DLD1 (cell line): Measurements from ENCODE around the gene PFKFB3.
"Not testable (repeated sequence)": the region's sequence is repeated elsewhere in the genome, so short reads cannot be mapped to it uniquely, and the experiment has no call there.

Experiments used
- in situ Hi-C: cut with HindIII; loops from 2 replicates; pipeline ENCODE4 v1.10.0; 2017; ENCODE audit warnings: low sequenced_read_pairs

PFKFB3 gene

DNA sequence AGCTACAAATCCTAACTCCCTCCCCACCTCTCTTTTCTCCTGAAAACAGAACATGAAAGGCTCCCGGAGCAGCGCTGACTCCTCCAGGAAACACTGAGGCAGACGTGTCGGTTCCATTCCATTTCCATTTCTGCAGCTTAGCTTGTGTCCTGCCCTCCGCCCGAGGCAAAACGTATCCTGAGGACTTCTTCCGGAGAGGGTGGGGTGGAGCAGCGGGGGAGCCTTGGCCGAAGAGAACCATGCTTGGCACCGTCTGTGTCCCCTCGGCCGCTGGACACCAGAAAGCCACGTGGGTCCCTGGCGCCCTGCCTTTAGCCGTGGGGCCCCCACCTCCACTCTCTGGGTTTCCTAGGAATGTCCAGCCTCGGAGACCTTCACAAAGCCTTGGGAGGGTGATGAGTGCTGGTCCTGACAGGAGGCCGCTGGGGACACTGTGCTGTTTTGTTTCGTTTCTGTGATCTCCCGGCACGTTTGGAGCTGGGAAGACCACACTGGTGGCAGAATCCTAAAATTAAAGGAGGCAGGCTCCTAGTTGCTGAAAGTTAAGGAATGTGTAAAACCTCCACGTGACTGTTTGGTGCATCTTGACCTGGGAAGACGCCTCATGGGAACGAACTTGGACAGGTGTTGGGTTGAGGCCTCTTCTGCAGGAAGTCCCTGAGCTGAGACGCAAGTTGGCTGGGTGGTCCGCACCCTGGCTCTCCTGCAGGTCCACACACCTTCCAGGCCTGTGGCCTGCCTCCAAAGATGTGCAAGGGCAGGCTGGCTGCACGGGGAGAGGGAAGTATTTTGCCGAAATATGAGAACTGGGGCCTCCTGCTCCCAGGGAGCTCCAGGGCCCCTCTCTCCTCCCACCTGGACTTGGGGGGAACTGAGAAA, 30.4 kb downstream of the PFKFB3 start:
- in situ Hi-C loops = no loop called here

DNA sequence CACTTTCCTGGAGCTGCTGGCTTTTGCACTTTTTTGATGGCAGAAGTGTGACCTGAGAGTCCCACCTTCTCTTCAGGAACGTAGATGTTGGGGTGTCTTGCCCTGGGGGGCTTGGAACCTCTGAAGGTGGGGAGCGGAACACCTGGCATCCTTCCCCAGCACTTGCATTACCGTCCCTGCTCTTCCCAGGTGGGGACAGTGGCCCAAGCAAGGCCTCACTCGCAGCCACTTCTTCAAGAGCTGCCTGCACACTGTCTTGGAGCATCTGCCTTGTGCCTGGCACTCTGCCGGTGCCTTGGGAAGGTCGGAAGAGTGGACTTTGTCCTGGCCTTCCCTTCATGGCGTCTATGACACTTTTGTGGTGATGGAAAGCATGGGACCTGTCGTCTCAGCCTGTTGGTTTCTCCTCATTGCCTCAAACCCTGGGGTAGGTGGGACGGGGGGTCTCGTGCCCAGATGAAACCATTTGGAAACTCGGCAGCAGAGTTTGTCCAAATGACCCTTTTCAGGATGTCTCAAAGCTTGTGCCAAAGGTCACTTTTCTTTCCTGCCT, 31.1 kb downstream of the PFKFB3 start:
- in situ Hi-C loops = no loop called here

GRCh38 chr10:6234371-6234770, 31.6 kb downstream of the PFKFB3 start:
- in situ Hi-C loops = no loop called here

DNA sequence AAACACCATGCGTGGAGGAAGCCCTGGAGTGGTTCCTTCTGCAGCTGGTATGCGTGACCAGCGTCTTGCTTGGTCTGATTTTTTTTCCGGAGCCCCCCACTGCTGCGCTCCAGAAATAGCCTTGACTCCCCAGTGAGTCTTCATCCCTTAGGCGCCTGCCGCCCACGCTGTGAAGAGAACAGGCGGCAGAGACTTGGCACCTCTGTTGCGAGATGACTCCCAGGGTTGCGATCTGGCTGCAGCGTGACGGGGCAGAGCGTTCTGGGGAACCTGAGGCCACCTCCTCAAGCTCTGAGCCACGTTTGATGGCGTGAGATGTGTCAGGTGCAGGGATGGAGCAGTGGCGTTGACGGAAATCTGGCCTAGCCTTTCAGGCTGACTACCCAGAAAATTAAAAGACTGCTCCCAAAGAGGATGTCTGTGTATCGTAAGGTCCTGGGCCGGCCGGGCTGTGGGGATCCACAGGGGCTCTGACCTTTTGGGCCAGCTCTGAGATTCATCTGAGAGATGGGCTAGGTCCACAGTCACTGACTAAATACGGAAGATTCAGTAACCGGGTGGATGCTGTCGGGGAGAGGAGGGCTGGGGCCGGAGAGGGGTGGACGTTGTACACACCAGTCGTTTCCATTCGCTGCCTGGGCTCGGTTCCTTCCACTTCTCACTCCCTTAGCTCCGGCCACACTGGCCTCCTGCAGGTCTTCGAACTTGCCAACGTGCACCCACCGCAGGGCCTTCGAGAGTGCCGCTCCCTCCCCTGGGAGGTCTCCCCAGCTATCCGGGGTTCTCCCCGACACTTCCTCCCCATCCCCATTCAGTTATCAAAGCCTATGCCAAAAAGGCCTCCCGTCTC, 33.8 kb downstream of the PFKFB3 start:
- in situ Hi-C loops = no loop called here

- in situ Hi-C loops = no loop called here
These were observed 34.4 kb downstream of the PFKFB3 start for GRCh38 chr10:6237199-6237530.

DNA sequence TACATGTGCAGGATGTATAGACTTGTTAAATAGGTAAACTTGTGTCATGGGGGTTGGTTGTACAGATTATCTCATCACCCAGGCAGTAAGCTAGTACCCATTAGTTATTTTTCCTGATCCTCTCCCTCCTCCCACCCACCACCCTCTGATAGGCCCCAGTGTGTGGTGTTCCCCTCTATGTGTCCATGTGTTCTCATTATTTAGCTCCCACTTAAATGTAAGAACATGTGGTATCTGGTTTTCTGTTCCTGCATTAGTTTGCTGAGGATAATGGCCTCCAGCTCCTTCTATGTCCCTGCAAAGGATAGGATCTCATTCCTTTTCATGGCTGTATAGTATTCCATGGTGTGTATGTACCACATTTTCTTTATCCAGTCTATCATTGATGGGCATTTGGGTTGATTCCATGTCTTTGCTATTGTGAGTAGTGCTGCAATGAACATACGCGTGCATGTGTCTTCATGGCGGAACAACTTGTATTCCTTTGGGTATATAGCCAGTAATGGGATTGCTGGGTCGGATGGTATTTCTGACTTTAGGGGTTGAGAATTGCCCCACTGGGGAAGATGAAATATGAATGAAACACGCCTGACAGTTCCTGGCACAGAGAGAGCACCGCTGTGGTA, 36.0 kb downstream of the PFKFB3 start:
- in situ Hi-C loops = not testable (repeated sequence)

DNA sequence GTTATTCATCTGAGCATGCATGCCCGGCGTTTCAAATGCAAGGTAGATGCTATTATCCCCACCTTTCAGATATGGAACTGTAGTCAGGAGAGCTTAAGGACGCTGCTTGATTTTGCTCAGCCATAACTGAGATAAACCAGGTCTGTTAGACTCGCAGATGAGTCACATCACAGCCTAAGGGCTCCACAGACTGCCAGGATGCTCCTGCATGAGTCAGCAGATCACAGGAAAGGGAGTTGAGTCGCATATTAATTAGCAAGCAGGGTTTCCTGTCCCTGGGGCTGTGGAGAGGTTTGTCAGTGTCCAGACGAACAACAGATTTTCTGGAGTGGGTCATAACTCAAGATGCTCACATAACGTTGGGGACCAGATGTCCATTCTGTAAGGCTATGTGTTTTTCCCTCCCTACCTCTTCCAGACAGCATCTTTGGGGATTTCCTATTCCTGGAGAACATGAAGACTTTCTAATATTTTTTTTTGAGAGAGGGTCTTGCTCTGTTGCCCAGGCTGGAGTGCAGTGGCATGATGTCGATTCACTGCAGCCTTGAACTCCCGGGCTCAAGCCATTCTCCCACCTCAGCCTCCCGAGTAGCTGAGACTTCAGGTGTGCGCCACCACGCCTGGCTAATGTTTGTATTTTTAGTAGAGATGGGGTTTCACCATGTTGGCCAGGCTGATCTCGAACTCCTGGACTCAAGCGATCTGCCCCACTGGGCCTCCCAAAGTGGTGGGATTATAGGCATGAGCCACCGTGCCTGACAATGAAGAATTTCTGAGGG, 36.7 kb downstream of the PFKFB3 start:
- in situ Hi-C loops = no loop called here

GRCh38 chr10:6240254-6240653, 37.5 kb downstream of the PFKFB3 start:
- in situ Hi-C loops = no loop called here

- in situ Hi-C loops = no loop called here
These were observed 39.4 kb downstream of the PFKFB3 start for GRCh38 chr10:6242089-6242488.

DNA sequence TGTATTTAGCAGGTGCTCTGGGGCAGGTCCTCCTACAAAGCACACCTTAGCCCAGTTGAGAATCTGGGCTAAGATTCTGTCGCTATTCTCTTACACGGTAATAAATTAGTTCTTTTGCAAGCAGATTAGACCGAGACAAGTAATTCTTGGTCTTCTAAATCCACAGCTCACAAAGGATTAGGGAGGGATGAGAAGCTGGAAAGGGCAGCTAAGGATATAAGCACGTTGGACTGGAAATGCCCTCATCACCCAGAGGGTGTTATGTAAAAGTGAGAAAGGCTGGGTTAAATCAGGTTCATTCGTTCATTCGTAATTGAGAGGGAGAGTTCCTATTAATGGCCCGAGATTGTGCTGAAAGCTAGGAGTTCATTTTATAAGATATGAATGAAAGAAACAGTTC, 41.8 kb downstream of the PFKFB3 start:
- in situ Hi-C loops = no loop called here

GRCh38 chr10:6247041-6247712, 44.4 kb downstream of the PFKFB3 start:
- in situ Hi-C loops = no loop called here

DNA sequence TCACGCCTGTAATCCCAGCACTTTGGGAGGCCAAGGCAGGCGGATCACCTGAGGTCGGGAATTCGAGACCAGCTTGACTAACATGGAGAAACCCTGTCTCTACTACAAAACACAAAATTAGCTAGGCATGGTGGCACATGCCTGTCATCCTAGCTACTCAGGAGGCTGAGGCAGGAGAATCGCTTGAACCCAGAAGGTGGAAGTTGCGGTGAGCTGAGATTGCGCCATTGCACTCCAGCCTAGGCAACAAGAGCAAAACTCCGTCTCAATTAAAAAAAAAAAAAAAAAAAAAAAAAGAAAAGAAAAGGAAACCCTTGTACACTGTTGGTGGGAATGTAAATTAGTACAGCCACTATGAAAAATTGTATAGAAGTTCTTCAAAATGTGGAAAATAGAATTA, 46.2 kb downstream of the PFKFB3 start:
- in situ Hi-C loops = not testable (repeated sequence)

- in situ Hi-C loops = no loop called here
These were observed 47.0 kb downstream of the PFKFB3 start for GRCh38 chr10:6249698-6250097.

DNA sequence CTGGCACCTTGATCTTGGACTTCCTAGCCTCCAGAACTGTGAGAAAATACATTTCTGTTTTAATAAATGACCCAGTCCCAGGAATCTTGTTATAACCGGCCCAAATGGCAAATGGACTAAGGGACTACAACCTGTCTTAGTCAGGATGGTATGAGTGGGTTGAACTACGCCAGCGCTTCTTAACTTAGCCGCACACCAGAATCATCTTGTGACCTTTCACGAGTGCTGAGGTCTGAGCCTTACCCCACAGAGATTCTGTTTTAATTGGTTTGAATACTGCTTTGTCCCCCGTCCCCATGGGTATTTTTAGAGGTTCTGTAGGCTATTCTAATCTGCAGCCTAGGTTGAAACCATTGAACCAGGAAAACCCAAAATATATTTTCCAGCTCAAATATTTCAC, 48.0 kb downstream of the PFKFB3 start:
- in situ Hi-C loops = no loop called here

DNA sequence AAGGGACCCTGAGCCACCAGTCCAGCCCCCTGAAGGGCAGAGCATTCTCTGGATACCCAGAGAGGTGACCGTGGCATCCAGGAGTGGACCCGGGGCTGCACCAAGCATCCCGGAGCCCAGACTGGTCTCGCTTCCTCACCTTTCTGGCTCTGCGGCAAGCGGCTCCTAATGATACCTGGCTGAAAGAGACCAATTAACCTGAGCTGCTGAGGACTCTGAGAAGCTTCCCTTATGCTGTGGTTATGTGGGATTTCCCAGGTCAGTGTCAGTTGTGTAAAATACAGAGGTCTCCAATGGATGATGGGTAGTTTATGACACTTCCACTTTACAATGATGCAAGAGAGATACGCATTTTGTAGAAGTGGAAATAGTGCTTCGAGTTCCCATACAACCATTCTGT, 51.5 kb downstream of the PFKFB3 start:
- in situ Hi-C loops = no loop called here

- in situ Hi-C loops = no loop called here
These were observed 52.9 kb downstream of the PFKFB3 start for GRCh38 chr10:6255548-6256061.

DNA sequence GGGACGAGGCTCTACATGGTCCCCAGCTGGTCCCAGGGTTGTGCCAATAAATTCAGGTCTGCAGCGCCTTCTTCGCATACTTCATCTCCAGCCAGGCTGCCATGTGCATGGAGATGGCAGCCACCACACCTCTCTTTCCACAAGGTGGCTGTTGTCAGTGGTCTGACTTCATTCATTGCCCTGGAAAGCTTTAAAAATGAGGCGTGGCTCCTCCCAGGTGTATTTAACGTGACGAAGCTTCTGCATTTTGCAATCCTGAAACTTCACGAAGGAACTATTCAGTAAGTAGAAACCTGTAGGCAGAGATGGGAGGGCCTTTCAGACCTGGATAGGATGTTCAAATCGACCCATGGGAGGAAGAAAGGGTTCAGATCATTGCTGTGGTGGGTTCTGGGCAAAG, 53.7 kb downstream of the PFKFB3 start:
- in situ Hi-C loops = no loop called here

GRCh38 chr10:6259153-6259552, 56.4 kb downstream of the PFKFB3 start:
- in situ Hi-C loops = no loop called here

DNA sequence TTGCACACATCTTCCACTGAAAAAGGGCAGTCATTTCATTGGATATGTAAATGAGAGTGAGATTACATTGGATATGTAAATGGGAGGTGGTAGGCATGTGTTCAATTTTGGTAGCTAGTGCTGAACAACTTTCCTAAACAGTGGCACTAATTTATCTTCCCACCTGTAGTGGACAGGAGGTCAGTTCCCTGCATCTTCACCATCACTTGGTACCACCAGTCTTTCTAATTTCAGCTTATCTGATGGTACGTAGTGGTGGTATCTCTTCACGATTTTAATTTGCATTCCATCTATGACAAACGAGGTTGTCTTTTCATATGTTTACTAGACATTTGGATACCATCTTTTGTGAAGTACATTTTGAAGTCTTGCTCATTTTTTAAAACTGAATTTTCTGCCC, 58.1 kb downstream of the PFKFB3 start:
- in situ Hi-C loops = no loop called here

DNA sequence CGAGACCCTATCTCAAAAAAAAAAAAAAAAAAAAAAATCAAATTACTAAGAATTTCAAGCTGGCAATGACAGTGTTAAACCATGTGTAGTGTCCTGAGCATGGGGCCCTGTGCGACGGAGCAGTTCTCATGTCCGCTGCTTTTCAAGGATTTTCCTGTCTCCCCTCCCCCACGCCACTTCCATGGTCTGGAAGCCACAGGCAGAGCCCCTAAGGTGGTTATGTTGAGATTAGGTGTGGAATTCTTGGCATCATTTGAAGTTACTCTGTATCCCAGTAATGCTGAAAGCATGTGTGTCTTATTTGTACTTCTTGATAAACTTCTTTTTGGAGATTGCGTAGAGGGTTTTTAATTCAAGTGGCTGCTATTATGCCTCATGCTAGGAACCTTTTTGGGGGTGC, 65.2 kb downstream of the PFKFB3 start:
- in situ Hi-C loops = no loop called here
